Keratinocyte (primary cell): ENCODE data around the gene PTPRT. TPM values are rescaled to one million over a fixed set of nuclear protein-coding genes. Genes with fewer than 3 reads are reported as not detected.

Experiments
- DNase-seq: peaks from one replicate; pipeline ENCODE4 v3.0.0-alpha.2; 2011; ENCODE audit warnings: low read depth, missing footprints, low spot score
- FAIRE-seq: peaks from 2 replicates; lab custom pipeline; 2011; peaks lifted over from hg19 to GRCh38; lab: Jason Lieb, UNC
- H2AFZ ChIP-seq: 2 replicates; pipeline ENCODE4 v1.6.0; 2012; ENCODE audit warnings: low read length, control low read depth, inconsistent platforms; ENCODE audit not compliant: control insufficient read depth
- H3K27ac ChIP-seq: 2 replicates; pipeline ENCODE4 v1.5.1; 2011; ENCODE audit warnings: low read length; ENCODE audit not compliant: control insufficient read depth, insufficient read depth
- H3K27me3 ChIP-seq: 3 replicates; pipeline ENCODE4 v1.6.0; 2011; ENCODE audit warnings: low read length; ENCODE audit not compliant: control insufficient read depth, insufficient read depth; ENCODE audit errors: extremely low read depth
- H3K36me3 ChIP-seq, 2 experiments: 2 replicates in 1 of 2; 3 replicates in 1 of 2; pipeline ENCODE4 v1.5.1; 2011; ENCODE audit warnings: low read length in 2 of 2, mild to moderate bottlenecking in 1 of 2; ENCODE audit not compliant: control insufficient read depth in 2 of 2, insufficient read depth in 2 of 2; ENCODE audit errors: extremely low read depth in 1 of 2
- H3K4me1 ChIP-seq: 3 replicates; pipeline ENCODE4 v1.5.1; 2011; ENCODE audit warnings: low read length; ENCODE audit not compliant: control insufficient read depth, insufficient read depth; ENCODE audit errors: extremely low read depth
- H3K4me2 ChIP-seq: 3 replicates; pipeline ENCODE4 v1.6.0; 2011; ENCODE audit warnings: low read depth, low read length; ENCODE audit not compliant: control insufficient read depth, insufficient read depth; ENCODE audit errors: extremely low read depth
- H3K4me3 ChIP-seq, 3 experiments: fragments of 200-600 bp in 1 of 3; sonication (generic) in 1 of 3; 2 replicates in 2 of 3; 3 replicates in 1 of 3; pipeline ENCODE4 v1.5.1; 2011 to 2016; ENCODE audit warnings: low read length in 3 of 3, mild to moderate bottlenecking in 3 of 3, control low read depth in 2 of 3, inconsistent platforms in 1 of 3, low read depth in 1 of 3, mixed read lengths in 1 of 3, mixed run types in 1 of 3, moderate library complexity in 1 of 3; ENCODE audit not compliant: control insufficient read depth in 2 of 3, insufficient read depth in 2 of 3; ENCODE audit errors: extremely low read depth in 1 of 3
- H3K79me2 ChIP-seq: 2 replicates; pipeline ENCODE4 v1.6.0; 2012; ENCODE audit warnings: low read length; ENCODE audit not compliant: control insufficient read depth, insufficient read depth
- H3K9ac ChIP-seq: 3 replicates; pipeline ENCODE4 v1.6.0; 2011; ENCODE audit warnings: low read length; ENCODE audit not compliant: control insufficient read depth, insufficient read depth; ENCODE audit errors: extremely low read depth
- H3K9me1 ChIP-seq: 3 replicates; pipeline ENCODE4 v1.6.0; 2011; ENCODE audit warnings: low read length; ENCODE audit not compliant: control insufficient read depth, insufficient read depth; ENCODE audit errors: extremely low read depth
- H3K9me3 ChIP-seq: 2 replicates; pipeline ENCODE4 v1.5.1; 2012; ENCODE audit warnings: low read depth, low read length; ENCODE audit not compliant: control insufficient read depth
- H4K20me1 ChIP-seq: 3 replicates; pipeline ENCODE4 v1.6.0; 2011; ENCODE audit warnings: low read length; ENCODE audit not compliant: control insufficient read depth, insufficient read depth; ENCODE audit errors: extremely low read depth
- EZH2 ChIP-seq: IDR thresholded peaks from one replicate; pipeline ENCODE4 v1.6.1; 2012; ENCODE audit warnings: inconsistent platforms, mild to moderate bottlenecking, low read length, moderate library complexity
- dilution Hi-C: fragments of 300-500 bp; cut with MboI; formaldehyde crosslinking; loops from one replicate; pipeline ENCODE4 v1.7.0; 2020; ENCODE audit warnings: low sequenced_read_pairs; ENCODE audit not compliant: extremely low pct_ligation_motif_present
- polyA plus RNA-seq, 5 experiments: library from polyadenylated mRNA; depleted of rRNA in 3 of 5; stranded (reverse) in 3 of 5; stranded (forward) in 1 of 5; unstranded in 1 of 5; fragments of >200 nt; gene quantifications; 1 replicate in 1 of 5; 2 replicates in 3 of 5; 3 replicates in 1 of 5; pipeline versions ENCODE4 v1.2.1 to v1.2.3, GENCODE V29; 2011 to 2012; ENCODE audit warnings: missing spikeins in 2 of 5, low read depth in 1 of 5, low replicate concordance in 1 of 5
- TF ChIP-seq, protein P1 (sequence below), 3 experiments: IDR thresholded peaks in 1 of 3; conservative IDR thresholded peaks in 1 of 3; optimal IDR thresholded peaks in 1 of 3; 2 replicates in 2 of 3; 3 replicates in 1 of 3; pipeline versions ENCODE3 to v1.5.1; 2011; ENCODE audit warnings: low read length in 3 of 3, mild to moderate bottlenecking in 3 of 3, moderate library complexity in 2 of 3, control low read depth in 1 of 3, inconsistent platforms in 1 of 3; ENCODE audit not compliant: insufficient read depth in 2 of 3; ENCODE audit errors: extremely low read depth in 1 of 3

PTPRT gene
- polyA plus RNA-seq, 1 donor (not counting 4 experiments of a cell fraction or from before 2014, with no cell fraction given), result not detected

GRCh38 chr20:42836339-42836738, 353.4 kb downstream of the PTPRT start:
- Histone ChIP-seq H3K4me2 (no peak overlapping the region), H3K4me1 (no peaks in the 10 kb centered on the region), H3K27me3 (no peaks in the 10 kb centered on the region), H4K20me1 (no peaks in the 10 kb centered on the region), H3K4me3 (no peak overlapping the region), H3K36me3 (no peaks in the 10 kb centered on the region), H3K9me3 (no peaks in the 10 kb centered on the region), H3K27ac (no peak overlapping the region), H3K79me2 (no peaks in the 10 kb centered on the region), H2AFZ (no peak overlapping the region), H3K9me1 (no peaks in the 10 kb centered on the region), H3K9ac (no peak overlapping the region)
- TF ChIP-seq, protein P1, sequence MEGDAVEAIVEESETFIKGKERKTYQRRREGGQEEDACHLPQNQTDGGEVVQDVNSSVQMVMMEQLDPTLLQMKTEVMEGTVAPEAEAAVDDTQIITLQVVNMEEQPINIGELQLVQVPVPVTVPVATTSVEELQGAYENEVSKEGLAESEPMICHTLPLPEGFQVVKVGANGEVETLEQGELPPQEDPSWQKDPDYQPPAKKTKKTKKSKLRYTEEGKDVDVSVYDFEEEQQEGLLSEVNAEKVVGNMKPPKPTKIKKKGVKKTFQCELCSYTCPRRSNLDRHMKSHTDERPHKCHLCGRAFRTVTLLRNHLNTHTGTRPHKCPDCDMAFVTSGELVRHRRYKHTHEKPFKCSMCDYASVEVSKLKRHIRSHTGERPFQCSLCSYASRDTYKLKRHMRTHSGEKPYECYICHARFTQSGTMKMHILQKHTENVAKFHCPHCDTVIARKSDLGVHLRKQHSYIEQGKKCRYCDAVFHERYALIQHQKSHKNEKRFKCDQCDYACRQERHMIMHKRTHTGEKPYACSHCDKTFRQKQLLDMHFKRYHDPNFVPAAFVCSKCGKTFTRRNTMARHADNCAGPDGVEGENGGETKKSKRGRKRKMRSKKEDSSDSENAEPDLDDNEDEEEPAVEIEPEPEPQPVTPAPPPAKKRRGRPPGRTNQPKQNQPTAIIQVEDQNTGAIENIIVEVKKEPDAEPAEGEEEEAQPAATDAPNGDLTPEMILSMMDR (optimal IDR thresholded peaks at IDR 0.05 in 1 of 3, IDR thresholded peaks at IDR 0.05 in 1 of 3, conservative IDR thresholded peaks at IDR 0.05 in 1 of 3; ENCODE audit: extremely low read depth in 1 of 3, insufficient read depth in 2 of 3, low read length in 3 of 3), result no peak
- dilution Hi-C loops, result no loop called here
- no peak for FAIRE-seq
- DNase-seq, result no peak

GRCh38 chr20:42807876-42808275, 381.8 kb downstream of the PTPRT start:
- H3K4me1 ChIP-seq, result no peaks in the 10 kb centered on the region
- peaks cover 6% of the 10 kb centered on the region for H3K9me3 ChIP-seq
- FAIRE-seq, result no peak
- H3K27me3 ChIP-seq, result no peaks in the 10 kb centered on the region
- H3K36me3 ChIP-seq, result no peaks in the 10 kb centered on the region
- H3K79me2 ChIP-seq, result no peaks in the 10 kb centered on the region
- no peak for DNase-seq
- no peaks in the 10 kb centered on the region for H3K9me1 ChIP-seq
- no peak overlapping the region for H2AFZ ChIP-seq
- dilution Hi-C loops, result no loop called here
- TF ChIP-seq, protein P1 (optimal IDR thresholded peaks at IDR 0.05 in 1 of 3, IDR thresholded peaks at IDR 0.05 in 1 of 3, conservative IDR thresholded peaks at IDR 0.05 in 1 of 3; ENCODE audit: extremely low read depth in 1 of 3, insufficient read depth in 2 of 3, low read length in 3 of 3), result no peak
- TF ChIP-seq EZH2, result no peak
- H3K4me2 ChIP-seq, result no peak overlapping the region
- H3K4me3 ChIP-seq, result no peak overlapping the region
- no peak overlapping the region for H3K27ac ChIP-seq
- H3K9ac ChIP-seq, result no peak overlapping the region
- no peaks in the 10 kb centered on the region for H4K20me1 ChIP-seq
